Upper lobe of right lung (tissue), 1 donor: Measurements from ENCODE around the gene CDH15. TPM values are rescaled to one million over a fixed set of nuclear protein-coding genes. Genes with fewer than 3 reads are reported as not detected.

Experiments
- ATAC-seq: fragments of 200-7000 bp; cut with Tn5 transposase; one replicate; pipeline ENCODE4 v1.9.1; 2020; ENCODE audit warnings: mild to moderate bottlenecking, moderate library complexity
- DNase-seq: peaks from one replicate; pipeline ENCODE4 v3.0.0-alpha.2; 2020
- H3K27ac ChIP-seq: fragments of 200-600 bp; one replicate; pipeline ENCODE4 v1.8.0; 2022
- H3K27me3 ChIP-seq: fragments of 200-600 bp; one replicate; pipeline ENCODE4 v1.8.0; 2022; ENCODE audit warnings: mild to moderate bottlenecking
- H3K36me3 ChIP-seq: fragments of 200-600 bp; one replicate; pipeline ENCODE4 v1.8.0; 2022
- H3K4me1 ChIP-seq: fragments of 200-600 bp; one replicate; pipeline ENCODE4 v1.8.0; 2022
- H3K4me3 ChIP-seq: fragments of 200-600 bp; one replicate; pipeline ENCODE4 v1.8.0; 2022; ENCODE audit warnings: mild to moderate bottlenecking
- H3K9me3 ChIP-seq: fragments of 200-600 bp; one replicate; pipeline ENCODE4 v1.8.0; 2022
- intact Hi-C: fragments of 100-400 bp; cut with DNase I; formaldehyde crosslinking; loops from one replicate; pipeline ENCODE4 v1.11.0; 2022
- total RNA-seq: library from RNA; stranded (reverse); fragmentation: NEBNext Ultra II Directional; extraction: Animal tissue kit (Norgen Biotek cat#: 25700); gene quantifications from one replicate; pipeline ENCODE4 v1.2.1, GENCODE V29; 2021
- TF ChIP-seq, protein P1 (sequence below): fragments of 200-600 bp; IDR thresholded peaks from one replicate; pipeline ENCODE4 v1.8.0; 2022; ENCODE audit warnings: antibody characterized with exemption
- donor health status: DM: no; HTN: yes; CAD: no; lungs with severe emphysema.

CDH15 gene
- total RNA-seq, 1 donor from 2014 or later: 0.43 TPM

- no peaks in the 10 kb centered on the region for H3K4me1 ChIP-seq
- H3K27me3 ChIP-seq: no peaks in the 10 kb centered on the region
- ATAC-seq: no peak
- intact Hi-C loops: no loop called here
- peaks cover 25% of the 10 kb centered on the region for H3K36me3 ChIP-seq
- TF ChIP-seq, protein P1, sequence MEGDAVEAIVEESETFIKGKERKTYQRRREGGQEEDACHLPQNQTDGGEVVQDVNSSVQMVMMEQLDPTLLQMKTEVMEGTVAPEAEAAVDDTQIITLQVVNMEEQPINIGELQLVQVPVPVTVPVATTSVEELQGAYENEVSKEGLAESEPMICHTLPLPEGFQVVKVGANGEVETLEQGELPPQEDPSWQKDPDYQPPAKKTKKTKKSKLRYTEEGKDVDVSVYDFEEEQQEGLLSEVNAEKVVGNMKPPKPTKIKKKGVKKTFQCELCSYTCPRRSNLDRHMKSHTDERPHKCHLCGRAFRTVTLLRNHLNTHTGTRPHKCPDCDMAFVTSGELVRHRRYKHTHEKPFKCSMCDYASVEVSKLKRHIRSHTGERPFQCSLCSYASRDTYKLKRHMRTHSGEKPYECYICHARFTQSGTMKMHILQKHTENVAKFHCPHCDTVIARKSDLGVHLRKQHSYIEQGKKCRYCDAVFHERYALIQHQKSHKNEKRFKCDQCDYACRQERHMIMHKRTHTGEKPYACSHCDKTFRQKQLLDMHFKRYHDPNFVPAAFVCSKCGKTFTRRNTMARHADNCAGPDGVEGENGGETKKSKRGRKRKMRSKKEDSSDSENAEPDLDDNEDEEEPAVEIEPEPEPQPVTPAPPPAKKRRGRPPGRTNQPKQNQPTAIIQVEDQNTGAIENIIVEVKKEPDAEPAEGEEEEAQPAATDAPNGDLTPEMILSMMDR: no peak
- H3K4me3 ChIP-seq: no peak overlapping the region
- H3K9me3 ChIP-seq: no peaks in the 10 kb centered on the region
- peak; percentile 52 for DNase-seq
- H3K27ac ChIP-seq: no peak overlapping the region
These were observed 25.1 kb upstream of the CDH15 start for GRCh38 chr16:89146211-89147005.

DNA sequence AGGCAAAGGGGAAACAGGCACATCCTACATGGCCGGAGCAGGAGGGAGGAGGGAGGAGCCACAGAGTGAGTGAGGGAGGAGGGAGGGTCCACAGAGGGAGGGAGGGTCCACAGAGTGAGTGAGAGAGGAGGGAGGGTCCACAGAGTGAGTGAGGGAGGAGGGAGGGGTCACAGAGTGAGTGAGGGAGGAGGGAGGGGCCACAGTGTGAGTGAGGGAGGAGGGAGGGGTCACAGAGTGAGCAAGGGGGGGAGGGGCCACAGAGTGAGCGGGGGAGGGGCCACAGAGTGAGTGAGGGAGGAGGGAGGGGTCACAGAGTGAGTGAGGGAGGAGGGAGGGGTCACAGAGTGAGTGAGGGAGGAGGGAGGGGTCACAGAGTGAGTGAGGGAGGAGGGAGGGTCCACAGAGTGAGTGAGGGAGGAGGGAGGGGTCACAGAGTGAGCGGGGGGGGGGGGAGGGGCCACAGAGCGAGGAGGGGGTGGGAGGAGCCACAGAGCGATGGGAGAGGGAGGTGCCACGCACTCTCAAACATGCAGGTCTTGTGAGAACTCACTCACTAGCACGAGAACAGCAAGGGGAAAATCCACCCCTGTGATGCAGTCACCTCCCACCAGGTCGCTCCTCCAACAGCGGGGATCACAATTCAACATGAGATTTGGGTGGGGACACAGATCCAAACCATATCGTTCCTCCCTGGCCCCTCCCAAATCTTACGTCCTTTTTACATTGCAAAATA is 24.3 kb upstream of the CDH15 start:
- no peaks in the 10 kb centered on the region for H3K4me1 ChIP-seq
- no peak overlapping the region for H3K27ac ChIP-seq
- no peaks in the 10 kb centered on the region for H3K27me3 ChIP-seq
- peaks cover 18% of the 10 kb centered on the region for H3K36me3 ChIP-seq
- H3K4me3 ChIP-seq: no peak overlapping the region
- peak; percentile 21 for DNase-seq
- ATAC-seq: no peak
- intact Hi-C loops: no loop called here
- no peaks in the 10 kb centered on the region for H3K9me3 ChIP-seq
- TF ChIP-seq, protein P1: no peak

DNA sequence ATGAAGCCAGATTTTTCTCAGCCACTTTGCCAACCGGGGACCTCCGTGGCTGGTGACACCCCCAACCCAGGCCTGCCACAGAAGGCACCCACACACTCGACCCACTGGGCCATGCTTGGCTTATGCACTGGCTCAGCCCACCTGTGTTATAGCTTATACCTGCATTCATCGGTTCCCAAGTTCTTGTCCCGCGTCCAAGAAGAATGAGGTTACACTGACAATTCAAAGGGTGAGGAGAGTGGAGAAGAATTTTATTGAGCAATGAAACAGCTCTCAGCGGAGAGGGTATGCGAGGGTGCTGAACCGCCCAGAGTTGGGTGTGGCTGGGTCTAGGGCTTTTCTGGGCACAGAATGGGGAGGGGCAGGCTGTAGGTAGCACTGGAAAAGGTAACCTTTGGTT is 22.2 kb upstream of the CDH15 start:
- Histone ChIP-seq H3K27ac (no peak overlapping the region), H3K36me3 (peaks cover 18% of the 10 kb centered on the region), H3K9me3 (no peaks in the 10 kb centered on the region), H3K4me3 (no peak overlapping the region), H3K4me1 (peaks cover under 1% of the 10 kb centered on the region), H3K27me3 (no peaks in the 10 kb centered on the region)
- peak; percentile 25 for DNase-seq
- intact Hi-C loops: no loop called here
- no peak for ATAC-seq
- TF ChIP-seq, protein P1: no peak

DNA sequence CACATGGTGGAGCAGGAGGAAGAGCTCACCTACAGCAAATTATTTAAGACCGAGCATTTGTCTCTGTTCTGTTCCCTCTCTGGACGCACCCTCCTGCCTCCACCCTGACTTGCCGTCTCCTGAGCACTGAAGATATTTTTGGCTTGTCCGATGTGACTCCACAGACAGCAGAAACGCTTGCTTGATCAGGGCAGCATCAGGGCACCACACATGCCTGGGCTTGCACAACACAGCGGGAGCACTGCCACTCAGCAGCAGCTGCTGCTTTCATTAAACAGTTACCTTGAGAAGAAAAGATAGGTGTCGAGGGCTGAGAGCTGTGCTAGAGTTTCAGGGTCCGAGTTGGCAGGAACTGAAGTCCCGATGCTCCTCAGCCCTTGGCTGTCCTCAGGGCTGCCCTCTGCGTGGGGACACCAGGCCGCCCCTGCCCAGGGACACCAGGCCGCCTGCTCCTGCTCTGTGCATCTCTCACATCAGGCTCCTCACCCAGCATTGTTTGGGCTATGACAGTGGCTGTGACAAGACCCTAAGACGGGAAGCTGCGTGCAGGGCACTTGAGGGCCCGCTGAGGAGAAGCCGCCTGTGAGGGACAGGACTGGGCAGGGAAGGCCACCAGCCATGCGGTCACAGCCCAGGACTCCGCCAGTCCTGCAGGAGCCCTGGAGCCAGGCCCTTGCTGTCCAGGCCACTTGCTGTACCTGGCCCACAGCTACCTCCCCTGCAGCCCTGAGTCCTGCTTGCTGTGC is 21.3 kb upstream of the CDH15 start:
- intact Hi-C loops: no loop called here
- no peak overlapping the region for H3K27ac ChIP-seq
- peaks cover 14% of the 10 kb centered on the region for H3K36me3 ChIP-seq
- H3K27me3 ChIP-seq: no peaks in the 10 kb centered on the region
- no peak overlapping the region for H3K4me3 ChIP-seq
- no peaks in the 10 kb centered on the region for H3K9me3 ChIP-seq
- TF ChIP-seq, protein P1: no peak
- ATAC-seq (no peak), DNase-seq (peak; percentile 44)
- peaks cover 9% of the 10 kb centered on the region for H3K4me1 ChIP-seq

DNA sequence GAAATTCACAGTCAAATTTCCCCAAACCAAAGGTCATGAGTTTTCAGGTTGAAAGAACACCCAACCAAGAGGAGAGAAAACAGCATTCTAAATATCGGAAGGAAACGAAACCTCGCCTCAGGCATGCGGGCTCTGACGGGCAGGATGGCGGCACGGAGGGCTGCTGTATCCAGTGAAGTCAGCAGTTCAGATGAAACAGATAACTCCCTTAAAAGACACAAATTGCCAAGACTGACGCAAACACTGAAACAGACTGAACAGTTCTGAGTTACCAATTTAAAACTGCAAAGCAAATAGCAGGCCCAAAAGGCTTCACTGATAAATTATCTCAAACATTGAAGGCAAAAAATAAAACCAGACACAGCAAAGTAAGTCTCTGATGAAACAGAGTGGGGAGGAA is 20.6 kb upstream of the CDH15 start:
- intact Hi-C loops: no loop called here
- Histone ChIP-seq H3K27ac (no peak overlapping the region), H3K27me3 (no peaks in the 10 kb centered on the region), H3K36me3 (peaks cover 7% of the 10 kb centered on the region), H3K4me3 (no peak overlapping the region), H3K9me3 (no peaks in the 10 kb centered on the region), H3K4me1 (peaks cover 14% of the 10 kb centered on the region)
- TF ChIP-seq, protein P1: no peak
- ATAC-seq: no peak
- no peak for DNase-seq
